ENCODE measurements around the gene AGAP1.

AGAP1 gene

GRCh38 chr2:236092714-236093113 lies 598.9 kb downstream of the AGAP1 start:
- DNase-seq (ENCODE audit: insufficient read length) (no peak), FAIRE-seq (no peak)
- TF ChIP-seq POLR2A (IDR thresholded peaks at IDR 0.05; ENCODE audit: low read depth, low read length), result no peak
- no peak for TF ChIP-seq POLR2AphosphoS5 (IDR thresholded peaks at IDR 0.05; ENCODE audit: low read depth, low read length)
- no peak for TF ChIP-seq TAF1 (IDR thresholded peaks at IDR 0.05; ENCODE audit: borderline replicate concordance, low read depth, low read length)

DNA sequence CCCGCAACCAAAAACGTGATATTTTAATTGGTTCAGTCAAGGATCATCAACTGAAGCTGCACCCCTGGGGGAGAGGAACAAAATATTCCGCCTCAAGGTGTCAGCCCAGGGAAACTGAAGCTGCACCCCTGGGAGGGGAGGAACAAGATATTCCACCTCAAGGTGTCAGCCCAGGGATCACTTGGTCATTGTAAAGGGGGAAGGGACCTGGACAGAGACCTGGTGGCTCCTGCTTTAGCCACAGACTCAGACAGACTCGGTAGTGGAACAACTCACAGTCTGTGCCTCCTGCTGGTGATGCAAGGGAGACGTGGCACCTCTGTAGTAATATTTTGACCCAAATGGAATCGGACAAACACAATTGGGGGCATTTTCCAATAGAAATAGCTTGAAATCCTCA lies 599.3 kb downstream of the AGAP1 start:
- FAIRE-seq (no peak), DNase-seq (ENCODE audit: insufficient read length) (no peak)

DNA sequence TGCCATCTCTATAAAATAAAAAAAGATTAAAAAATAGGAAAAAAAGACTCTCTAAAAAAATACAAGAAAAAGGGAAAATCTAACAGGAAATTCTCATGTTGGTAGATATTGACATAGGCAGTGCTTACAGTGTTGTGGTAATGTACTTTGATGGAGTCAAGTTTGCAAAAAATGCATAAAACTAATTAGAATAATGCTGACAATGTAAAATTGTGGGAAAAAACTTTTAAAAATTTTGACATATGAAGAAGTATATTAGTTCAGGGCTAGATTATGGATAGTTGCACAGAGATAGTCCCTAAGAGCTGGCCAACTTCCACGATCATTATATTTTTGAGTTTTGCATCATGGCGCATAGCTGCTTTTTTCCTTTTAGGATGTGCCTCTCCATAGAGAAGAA lies 601.7 kb downstream of the AGAP1 start:
- FAIRE-seq (no peak), DNase-seq (ENCODE audit: insufficient read length) (no peak)
- TF ChIP-seq POLR2A (IDR thresholded peaks at IDR 0.05; ENCODE audit: low read depth, low read length) (no peak), TAF1 (IDR thresholded peaks at IDR 0.05; ENCODE audit: borderline replicate concordance, low read depth, low read length) (no peak), POLR2AphosphoS5 (IDR thresholded peaks at IDR 0.05; ENCODE audit: low read depth, low read length) (no peak)

More for the DNA sequence above, 599.3 kb downstream of the AGAP1 start:
- TF ChIP-seq TAF1 (IDR thresholded peaks at IDR 0.05; ENCODE audit: borderline replicate concordance, low read depth, low read length) (no peak), POLR2AphosphoS5 (IDR thresholded peaks at IDR 0.05; ENCODE audit: low read depth, low read length) (no peak)

DNA sequence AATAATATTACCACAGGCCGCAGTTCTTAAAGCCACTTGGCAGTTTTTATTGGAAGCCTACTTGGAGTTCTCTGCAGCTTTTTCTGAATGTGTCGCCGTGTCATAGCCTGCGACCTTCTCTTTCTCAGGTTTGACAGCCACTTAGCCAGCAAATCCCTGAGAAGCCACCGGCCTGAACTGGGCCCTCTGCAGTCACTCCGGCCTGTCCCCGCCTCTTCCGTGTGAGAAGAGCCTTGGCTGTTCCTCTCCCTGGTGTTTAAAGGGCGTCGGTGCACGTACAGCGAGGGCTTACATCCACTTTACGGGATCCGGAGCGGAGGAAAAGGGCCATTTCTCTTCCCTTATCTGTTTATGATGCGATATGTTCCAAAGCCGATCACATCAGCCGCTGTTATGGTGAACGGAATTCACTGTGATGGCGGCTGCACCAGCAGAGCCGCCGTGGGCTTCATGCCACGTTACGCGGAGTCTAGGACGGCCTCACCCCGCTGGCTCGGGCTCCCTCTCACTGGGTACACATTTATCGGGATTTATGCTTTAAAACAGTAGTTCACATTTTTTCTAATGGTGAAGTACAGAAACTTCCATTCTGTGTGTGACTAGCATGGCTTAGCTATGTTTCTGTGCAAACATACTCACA lies 607.6 kb downstream of the AGAP1 start:
- no peak for DNase-seq (ENCODE audit: insufficient read length)
- no peak for FAIRE-seq
- TF ChIP-seq POLR2A (IDR thresholded peaks at IDR 0.05; ENCODE audit: low read depth, low read length) (no peak), TAF1 (IDR thresholded peaks at IDR 0.05; ENCODE audit: borderline replicate concordance, low read depth, low read length) (no peak), POLR2AphosphoS5 (IDR thresholded peaks at IDR 0.05; ENCODE audit: low read depth, low read length) (no peak)

- DNase-seq (ENCODE audit: insufficient read length) (no peak), FAIRE-seq (no peak)
- no peak for TF ChIP-seq TAF1 (IDR thresholded peaks at IDR 0.05; ENCODE audit: borderline replicate concordance, low read depth, low read length)
Measured at GRCh38 chr2:236102971-236103370, 609.1 kb downstream of the AGAP1 start.

DNA sequence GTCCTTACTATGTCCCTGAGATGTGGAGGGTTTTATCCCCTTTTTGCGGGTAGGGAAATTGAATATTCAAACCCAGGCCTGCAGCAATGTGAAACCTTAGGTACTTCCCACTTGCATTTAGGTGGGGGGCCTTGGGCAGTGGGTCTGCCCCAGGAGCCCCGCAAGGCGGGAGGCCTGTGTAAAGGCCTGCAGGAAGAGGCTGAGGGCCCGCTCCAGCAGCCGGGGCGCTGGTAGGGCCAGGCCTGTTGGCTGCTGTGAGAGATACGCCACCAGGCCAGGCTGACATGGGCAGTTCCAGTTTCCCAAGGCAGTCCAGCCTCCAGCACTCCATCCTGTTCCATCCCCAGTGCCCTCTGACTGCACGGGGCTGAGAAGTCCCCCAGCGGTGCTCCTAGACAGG lies 610.1 kb downstream of the AGAP1 start:
- TF ChIP-seq POLR2A (IDR thresholded peaks at IDR 0.05; ENCODE audit: low read depth, low read length) (no peak), POLR2AphosphoS5 (IDR thresholded peaks at IDR 0.05; ENCODE audit: low read depth, low read length) (no peak), TAF1 (IDR thresholded peaks at IDR 0.05; ENCODE audit: borderline replicate concordance, low read depth, low read length) (no peak)
- FAIRE-seq, result no peak
- DNase-seq (ENCODE audit: insufficient read length), result no peak

GRCh38 chr2:236105955-236106607 lies 612.2 kb downstream of the AGAP1 start:
- TF ChIP-seq TAF1 (IDR thresholded peaks at IDR 0.05; ENCODE audit: borderline replicate concordance, low read depth, low read length), result no peak
- no peak for TF ChIP-seq POLR2A (IDR thresholded peaks at IDR 0.05; ENCODE audit: low read depth, low read length)
- TF ChIP-seq POLR2AphosphoS5 (IDR thresholded peaks at IDR 0.05; ENCODE audit: low read depth, low read length), result no peak
- FAIRE-seq (no peak), DNase-seq (ENCODE audit: insufficient read length) (no peak)

- DNase-seq (ENCODE audit: insufficient read length), result no peak
- TF ChIP-seq POLR2AphosphoS5 (IDR thresholded peaks at IDR 0.05; ENCODE audit: low read depth, low read length) (no peak), POLR2A (IDR thresholded peaks at IDR 0.05; ENCODE audit: low read depth, low read length) (no peak)
- FAIRE-seq, result no peak
Measured at GRCh38 chr2:236106761-236107160, 612.9 kb downstream of the AGAP1 start.

GRCh38 chr2:236107536-236107935 lies 613.7 kb downstream of the AGAP1 start:
- TF ChIP-seq POLR2A (IDR thresholded peaks at IDR 0.05; ENCODE audit: low read depth, low read length) (no peak), POLR2AphosphoS5 (IDR thresholded peaks at IDR 0.05; ENCODE audit: low read depth, low read length) (no peak), TAF1 (IDR thresholded peaks at IDR 0.05; ENCODE audit: borderline replicate concordance, low read depth, low read length) (no peak)
- FAIRE-seq (no peak), DNase-seq (ENCODE audit: insufficient read length) (no peak)

GRCh38 chr2:236107942-236108625 lies 614.2 kb downstream of the AGAP1 start:
- FAIRE-seq (no peak), DNase-seq (ENCODE audit: insufficient read length) (no peak)
- TF ChIP-seq POLR2AphosphoS5 (IDR thresholded peaks at IDR 0.05; ENCODE audit: low read depth, low read length), result no peak
- TF ChIP-seq POLR2A (IDR thresholded peaks at IDR 0.05; ENCODE audit: low read depth, low read length), result no peak
- TF ChIP-seq TAF1 (IDR thresholded peaks at IDR 0.05; ENCODE audit: borderline replicate concordance, low read depth, low read length), result no peak

DNA sequence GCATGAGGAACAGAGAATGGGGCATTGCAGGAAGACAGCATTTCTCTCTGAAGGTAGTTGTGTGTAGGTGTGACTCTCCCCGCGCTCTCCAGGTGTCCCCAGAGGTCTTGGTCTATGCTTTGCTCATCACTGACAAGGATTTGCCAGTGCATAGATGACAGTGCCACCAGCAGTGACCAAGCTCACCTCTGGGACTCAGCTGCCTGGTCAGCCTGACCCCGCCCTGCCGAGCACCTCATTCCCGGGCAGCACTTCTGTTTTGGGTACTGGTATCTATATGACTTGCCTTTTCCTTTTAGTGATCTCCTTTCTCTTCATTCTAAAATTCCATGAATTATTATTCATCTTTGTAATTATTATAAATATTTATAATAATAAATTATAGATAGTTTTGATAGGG lies 615.2 kb downstream of the AGAP1 start:
- no peak for FAIRE-seq
- TF ChIP-seq POLR2AphosphoS5 (IDR thresholded peaks at IDR 0.05; ENCODE audit: low read depth, low read length) (no peak), POLR2A (IDR thresholded peaks at IDR 0.05; ENCODE audit: low read depth, low read length) (no peak), TAF1 (IDR thresholded peaks at IDR 0.05; ENCODE audit: borderline replicate concordance, low read depth, low read length) (no peak)
- DNase-seq (ENCODE audit: insufficient read length), result no peak

DNA sequence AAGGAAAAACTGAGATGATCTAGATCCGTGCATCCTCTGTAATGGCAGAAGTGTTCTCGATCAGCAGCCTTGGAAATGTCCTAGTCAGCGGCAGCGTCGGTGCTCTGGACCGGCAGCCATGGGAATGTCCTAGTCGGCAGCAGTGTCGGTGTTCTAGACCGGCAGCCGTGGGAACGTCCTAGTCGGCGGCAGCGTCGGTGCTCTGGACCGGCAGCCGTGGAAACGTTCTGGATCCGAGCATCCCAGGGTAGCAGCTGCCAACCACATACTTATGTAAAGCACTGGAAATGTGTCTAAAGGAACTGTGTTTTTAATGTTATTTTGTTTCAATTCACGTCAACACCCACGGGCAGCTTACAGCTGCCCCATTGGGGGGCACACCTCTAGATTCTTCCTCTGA lies 615.6 kb downstream of the AGAP1 start:
- TF ChIP-seq POLR2A (IDR thresholded peaks at IDR 0.05; ENCODE audit: low read depth, low read length) (no peak), TAF1 (IDR thresholded peaks at IDR 0.05; ENCODE audit: borderline replicate concordance, low read depth, low read length) (no peak), POLR2AphosphoS5 (IDR thresholded peaks at IDR 0.05; ENCODE audit: low read depth, low read length) (no peak)
- no peak for FAIRE-seq
- no peak for DNase-seq (ENCODE audit: insufficient read length)

All from GM12892 (cell line).